ENCODE measurements around the gene CYP2F1. TPM values are rescaled to one million over a fixed set of nuclear protein-coding genes. Genes with fewer than 3 reads are reported as not detected.
A peak's percentile ranks its signal among the peaks of the same experiment; 100 is the strongest.
"Not testable (repeated sequence)": the region's sequence is repeated elsewhere in the genome, so short reads cannot be mapped to it uniquely, and the experiment has no call there.

Gene CYP2F1
- total RNA-seq, 1 experiment from 2014 or later, result not detected

- Mint-ChIP-seq H3K36me3 (ENCODE audit: insufficient read depth, unreplicated experiment) (peaks cover 5% of the 10 kb centered on the region), H3K4me1 (ENCODE audit: low read depth, unreplicated experiment) (peaks cover 9% of the 10 kb centered on the region)
Measured at GRCh38 chr19:41111296-41111695, 2.9 kb upstream of the CYP2F1 start.

GRCh38 chr19:41111750-41112295 is 2.4 kb upstream of the CYP2F1 start:
- H3K4me1 Mint-ChIP-seq (ENCODE audit: low read depth, unreplicated experiment), result peaks cover 9% of the 10 kb centered on the region
- no peak overlapping the region for H3K4me3 Mint-ChIP-seq (ENCODE audit: low read depth, unreplicated experiment)
- H3K36me3 Mint-ChIP-seq (ENCODE audit: insufficient read depth, unreplicated experiment), result peaks cover 5% of the 10 kb centered on the region
- no peak for TF ChIP-seq CTCF (IDR thresholded peaks at IDR 0.05; ENCODE audit: unreplicated experiment)
- DNase-seq, result no peak
- intact Hi-C loops (cut with micrococcal nuclease; ENCODE audit: unreplicated experiment), result no loop called here
- no peaks in the 10 kb centered on the region for H3K9me3 Mint-ChIP-seq (ENCODE audit: low read depth, unreplicated experiment)
- CTCF ChIA-PET, result no interaction called here
- no peak overlapping the region for H3K27ac Mint-ChIP-seq (ENCODE audit: unreplicated experiment)
- peaks cover 39% of the 10 kb centered on the region for H3K27me3 Mint-ChIP-seq (ENCODE audit: unreplicated experiment)
- no TSS peak for BruUV-seq (replicated peaks)

More at GRCh38 chr19:41111296-41111695, 2.9 kb upstream of the CYP2F1 start:
- no peaks in the 10 kb centered on the region for H3K9me3 Mint-ChIP-seq (ENCODE audit: low read depth, unreplicated experiment)
- no peak for DNase-seq
- no peak overlapping the region for H3K4me3 Mint-ChIP-seq (ENCODE audit: low read depth, unreplicated experiment)
- H3K27me3 Mint-ChIP-seq (ENCODE audit: unreplicated experiment), result peaks cover 34% of the 10 kb centered on the region
- no peak for TF ChIP-seq CTCF (IDR thresholded peaks at IDR 0.05; ENCODE audit: unreplicated experiment)
- intact Hi-C loops (cut with micrococcal nuclease; ENCODE audit: unreplicated experiment), result no loop called here
- BruUV-seq (replicated peaks), result no TSS peak
- H3K27ac Mint-ChIP-seq (ENCODE audit: unreplicated experiment), result no peak overlapping the region
- CTCF ChIA-PET, result no interaction called here

- TF ChIP-seq CTCF (IDR thresholded peaks at IDR 0.05; ENCODE audit: unreplicated experiment), result no peak
- no TSS peak for BruUV-seq (replicated peaks)
- no peak overlapping the region for H3K27ac Mint-ChIP-seq (ENCODE audit: unreplicated experiment)
- peaks cover 2% of the 10 kb centered on the region for H3K36me3 Mint-ChIP-seq (ENCODE audit: insufficient read depth, unreplicated experiment)
- no peak overlapping the region for H3K4me3 Mint-ChIP-seq (ENCODE audit: low read depth, unreplicated experiment)
- intact Hi-C loops (cut with micrococcal nuclease; ENCODE audit: unreplicated experiment), result no loop called here
- peaks cover 49% of the 10 kb centered on the region for H3K27me3 Mint-ChIP-seq (ENCODE audit: unreplicated experiment)
- CTCF ChIA-PET, result interaction anchor here (0.6 to 0.7 kb wide), 3 partner anchors 14 to 208 kb away, joined by 3 to 5 read pairs (median 3); no protein-coding TSS in a partner anchor
- peaks cover 9% of the 10 kb centered on the region for H3K4me1 Mint-ChIP-seq (ENCODE audit: low read depth, unreplicated experiment)
- no peaks in the 10 kb centered on the region for H3K9me3 Mint-ChIP-seq (ENCODE audit: low read depth, unreplicated experiment)
- DNase-seq, result peak; percentile 26
Measured at GRCh38 chr19:41112728-41113290, 1.4 kb upstream of the CYP2F1 start.

GRCh38 chr19:41116261-41116660 is 2.0 kb downstream of the CYP2F1 start:
- Mint-ChIP-seq H3K36me3 (ENCODE audit: insufficient read depth, unreplicated experiment) (no peaks in the 10 kb centered on the region), H3K27ac (ENCODE audit: unreplicated experiment) (no peak overlapping the region), H3K4me3 (ENCODE audit: low read depth, unreplicated experiment) (no peak overlapping the region), H3K27me3 (ENCODE audit: unreplicated experiment) (peaks cover 68% of the 10 kb centered on the region), H3K4me1 (ENCODE audit: low read depth, unreplicated experiment) (peaks cover 9% of the 10 kb centered on the region), H3K9me3 (ENCODE audit: low read depth, unreplicated experiment) (no peaks in the 10 kb centered on the region)
- no peak for DNase-seq
- CTCF ChIA-PET, result no interaction called here
- intact Hi-C loops (cut with micrococcal nuclease; ENCODE audit: unreplicated experiment), result no loop called here
- no TSS peak for BruUV-seq (replicated peaks)
- TF ChIP-seq CTCF (IDR thresholded peaks at IDR 0.05; ENCODE audit: unreplicated experiment), result no peak

- CTCF ChIA-PET, result interaction anchor here (0.6 to 0.7 kb wide), 2 partner anchors 40 to 77 kb away, joined by 4 to 6 read pairs; no protein-coding TSS in a partner anchor
- H3K27ac Mint-ChIP-seq (ENCODE audit: unreplicated experiment); H3K36me3 Mint-ChIP-seq (ENCODE audit: insufficient read depth, unreplicated experiment); H3K9me3 Mint-ChIP-seq (ENCODE audit: low read depth, unreplicated experiment); BruUV-seq (replicated peaks); DNase-seq; H3K4me1 Mint-ChIP-seq (ENCODE audit: low read depth, unreplicated experiment); intact Hi-C loops (cut with micrococcal nuclease; ENCODE audit: unreplicated experiment); H3K4me3 Mint-ChIP-seq (ENCODE audit: low read depth, unreplicated experiment): not testable (repeated sequence)
- H3K27me3 Mint-ChIP-seq (ENCODE audit: unreplicated experiment), result peaks cover 38% of the 10 kb centered on the region
Measured at GRCh38 chr19:41120929-41121911, 7.0 kb downstream of the CYP2F1 start.

- H3K27me3 Mint-ChIP-seq (ENCODE audit: unreplicated experiment), result peaks cover 22% of the 10 kb centered on the region
- H3K36me3 Mint-ChIP-seq (ENCODE audit: insufficient read depth, unreplicated experiment); intact Hi-C loops (cut with micrococcal nuclease; ENCODE audit: unreplicated experiment); BruUV-seq (replicated peaks); H3K27ac Mint-ChIP-seq (ENCODE audit: unreplicated experiment); H3K4me1 Mint-ChIP-seq (ENCODE audit: low read depth, unreplicated experiment); H3K9me3 Mint-ChIP-seq (ENCODE audit: low read depth, unreplicated experiment); DNase-seq; CTCF ChIA-PET; H3K4me3 Mint-ChIP-seq (ENCODE audit: low read depth, unreplicated experiment): not testable (repeated sequence)
Measured at GRCh38 chr19:41122846-41123245, 8.6 kb downstream of the CYP2F1 start.
